Neural progenitor cell (in vitro differentiated cells): ENCODE data around the gene PPM1H. TPM values are rescaled to one million over a fixed set of nuclear protein-coding genes. Genes with fewer than 3 reads are reported as not detected.
A peak's percentile ranks its signal among the peaks of the same experiment; 100 is the strongest.

Experiments used
- DNase-seq: peaks from one replicate; pipeline ENCODE4 v3.0.0-alpha.2; 2016; ENCODE audit warnings: low spot score
- H2AFZ ChIP-seq: fragments of 200-600 bp; sonication (generic); replicated peaks from 2 replicates; pipeline ENCODE4 v1.6.1; 2016; ENCODE audit warnings: antibody characterized with exemption
- H3F3A ChIP-seq: fragments of 200-600 bp; sonication (generic); 2 replicates; pipeline ENCODE4 v1.6.1; 2016; ENCODE audit warnings: antibody characterized with exemption, low read depth
- H3K27ac ChIP-seq: fragments of 200-600 bp; sonication (generic); 2 replicates; pipeline ENCODE4 v1.5.1; 2016; ENCODE audit warnings: mild to moderate bottlenecking
- H3K27me3 ChIP-seq: fragments of 200-600 bp; sonication (generic); 2 replicates; pipeline ENCODE4 v1.6.1; 2016; ENCODE audit warnings: mild to moderate bottlenecking, moderate library complexity
- H3K36me3 ChIP-seq: fragments of 200-600 bp; sonication (generic); 2 replicates; pipeline ENCODE4 v1.5.1; 2016
- H3K4me1 ChIP-seq: fragments of 200-600 bp; sonication (generic); 2 replicates; pipeline ENCODE4 v1.6.1; 2016; ENCODE audit warnings: mixed run types
- H3K4me2 ChIP-seq: fragments of 200-600 bp; sonication (generic); 2 replicates; pipeline ENCODE4 v1.6.1; 2016
- H3K4me3 ChIP-seq: fragments of 200-600 bp; sonication (generic); 2 replicates; pipeline ENCODE4 v1.5.1; 2016
- H3K79me2 ChIP-seq: fragments of 200-600 bp; sonication (generic); 2 replicates; pipeline ENCODE4 v1.6.1; 2016; ENCODE audit warnings: low read depth
- H3K9ac ChIP-seq: fragments of 200-600 bp; sonication (generic); 2 replicates; pipeline ENCODE4 v1.6.1; 2016
- H3K9me3 ChIP-seq: fragments of 200-600 bp; sonication (generic); 2 replicates; pipeline ENCODE4 v1.5.1; 2016; ENCODE audit warnings: low read depth
- H4K20me1 ChIP-seq: fragments of 200-600 bp; sonication (generic); 2 replicates; pipeline ENCODE4 v1.6.1; 2016; ENCODE audit warnings: low read depth
- H3K27ac Mint-ChIP-seq: 3 replicates; pipeline ENCODE4 v1.8.0; 2021; ENCODE audit warnings: mixed read lengths
- H3K27me3 Mint-ChIP-seq: 2 replicates; pipeline ENCODE4 v1.8.0; 2022; ENCODE audit warnings: low read depth, mild to moderate bottlenecking, inconsistent platforms, moderate library complexity, mixed read lengths; ENCODE audit not compliant: insufficient read depth
- H3K36me3 Mint-ChIP-seq: 3 replicates; pipeline ENCODE4 v1.8.0; 2021; ENCODE audit warnings: mixed read lengths
- H3K4me1 Mint-ChIP-seq: 3 replicates; pipeline ENCODE4 v1.8.0; 2021; ENCODE audit warnings: mixed read lengths
- H3K4me3 Mint-ChIP-seq: 3 replicates; pipeline ENCODE4 v1.8.0; 2021; ENCODE audit warnings: mild to moderate bottlenecking, moderate library complexity, mixed read lengths
- H3K9me3 Mint-ChIP-seq: 3 replicates; pipeline ENCODE4 v1.8.0; 2020; ENCODE audit warnings: mixed read lengths
- CTCF ChIP-seq: fragments of 200-600 bp; sonication (generic); IDR thresholded peaks from 2 replicates; pipeline ENCODE4 v1.5.1; 2017; ENCODE audit warnings: antibody characterized with exemption, mild to moderate bottlenecking
- EZH2 ChIP-seq: fragments of 200-600 bp; sonication (generic); IDR thresholded peaks from 2 replicates; pipeline ENCODE4 v1.6.1; 2017; ENCODE audit warnings: antibody characterized with exemption, mild to moderate bottlenecking, moderate library complexity
- EZH2phosphoT487 ChIP-seq: fragments of 200-600 bp; sonication (generic); IDR thresholded peaks from 2 replicates; pipeline ENCODE4 v1.6.1; 2017; ENCODE audit warnings: antibody characterized with exemption
- total RNA-seq: library from RNA; depleted of rRNA; stranded (reverse); fragments of >200 nt; gene quantifications from 2 replicates; pipeline ENCODE4 v1.2.3, GENCODE V29; 2015; ENCODE audit warnings: low replicate concordance

Gene PPM1H
- total RNA-seq, 1 donor from 2014 or later = 4.6 TPM

GRCh38 chr12:62861586-62861985 is 73.4 kb downstream of the PPM1H start:
- no peaks in the 10 kb centered on the region for H3K79me2 ChIP-seq
- H3K27ac ChIP-seq = no peak overlapping the region
- DNase-seq = no peak
- H3K4me1 ChIP-seq = peaks cover 20% of the 10 kb centered on the region
- no peaks in the 10 kb centered on the region for H3K36me3 ChIP-seq
- H3F3A ChIP-seq = peaks cover 5% of the 10 kb centered on the region
- no peaks in the 10 kb centered on the region for H3K27me3 ChIP-seq
- H3K9me3 Mint-ChIP-seq = no peaks in the 10 kb centered on the region
- no peaks in the 10 kb centered on the region for H3K9me3 ChIP-seq
- H3K9ac ChIP-seq = no peak overlapping the region
- H3K4me2 ChIP-seq = no peak overlapping the region
- no peak overlapping the region for H3K4me3 Mint-ChIP-seq
- TF ChIP-seq CTCF (no peak), EZH2 (no peak), EZH2phosphoT487 (no peak)
- H2AFZ ChIP-seq = no peak overlapping the region
- H3K27me3 Mint-ChIP-seq = peaks cover 3% of the 10 kb centered on the region
- H4K20me1 ChIP-seq = no peaks in the 10 kb centered on the region
- no peaks in the 10 kb centered on the region for H3K36me3 Mint-ChIP-seq
- H3K4me1 Mint-ChIP-seq = peaks cover 59% of the 10 kb centered on the region
- no peak overlapping the region for H3K4me3 ChIP-seq
- H3K27ac Mint-ChIP-seq = no peak overlapping the region

- H3K36me3 ChIP-seq = no peaks in the 10 kb centered on the region
- Mint-ChIP-seq H3K4me1 (peaks cover 51% of the 10 kb centered on the region), H3K36me3 (no peaks in the 10 kb centered on the region), H3K27ac (no peak overlapping the region), H3K9me3 (no peaks in the 10 kb centered on the region), H3K27me3 (peaks cover 3% of the 10 kb centered on the region), H3K4me3 (no peak overlapping the region)
- H3F3A ChIP-seq = peaks cover 5% of the 10 kb centered on the region
- no peak for DNase-seq
- no peak overlapping the region for H3K4me3 ChIP-seq
- H3K9ac ChIP-seq = no peak overlapping the region
- no peak overlapping the region for H2AFZ ChIP-seq
- no peaks in the 10 kb centered on the region for H3K79me2 ChIP-seq
- H3K27me3 ChIP-seq = no peaks in the 10 kb centered on the region
- H3K4me2 ChIP-seq = no peak overlapping the region
- H4K20me1 ChIP-seq = no peaks in the 10 kb centered on the region
- peaks cover 20% of the 10 kb centered on the region for H3K4me1 ChIP-seq
- H3K9me3 ChIP-seq = no peaks in the 10 kb centered on the region
- no peak for TF ChIP-seq EZH2phosphoT487
- H3K27ac ChIP-seq = no peak overlapping the region
These were observed 74.2 kb downstream of the PPM1H start for GRCh38 chr12:62860501-62861411.

GRCh38 chr12:62860020-62860419 is 74.9 kb downstream of the PPM1H start:
- Histone ChIP-seq H3K9me3 (no peaks in the 10 kb centered on the region), H4K20me1 (no peaks in the 10 kb centered on the region), H3K4me1 (peaks cover 20% of the 10 kb centered on the region), H3K27me3 (no peaks in the 10 kb centered on the region), H3K27ac (no peak overlapping the region), H3K4me2 (peak overlapping the region; percentile 58), H3K79me2 (no peaks in the 10 kb centered on the region), H3F3A (peaks cover 5% of the 10 kb centered on the region), H3K36me3 (no peaks in the 10 kb centered on the region), H2AFZ (peak overlapping the region; percentile 66), H3K4me3 (peak overlapping the region; percentile 3), H3K9ac (no peak overlapping the region)
- peak overlapping the region; percentile 44 for H3K27ac Mint-ChIP-seq
- H3K9me3 Mint-ChIP-seq = no peaks in the 10 kb centered on the region
- H3K27me3 Mint-ChIP-seq = peaks cover under 1% of the 10 kb centered on the region
- no peak for DNase-seq
- no peak for TF ChIP-seq CTCF
- TF ChIP-seq EZH2 = no peak
- no peak for TF ChIP-seq EZH2phosphoT487
- H3K4me1 Mint-ChIP-seq = peaks cover 46% of the 10 kb centered on the region
- no peak overlapping the region for H3K4me3 Mint-ChIP-seq
- H3K36me3 Mint-ChIP-seq = no peaks in the 10 kb centered on the region

- no peaks in the 10 kb centered on the region for H3K36me3 ChIP-seq
- H3K4me1 ChIP-seq = peaks cover 20% of the 10 kb centered on the region
- Mint-ChIP-seq H3K36me3 (no peaks in the 10 kb centered on the region), H3K4me1 (peaks cover 41% of the 10 kb centered on the region), H3K27me3 (no peaks in the 10 kb centered on the region), H3K9me3 (no peaks in the 10 kb centered on the region), H3K27ac (peak overlapping the region; percentile 44), H3K4me3 (no peak overlapping the region)
- peak overlapping the region; percentile 66 for H2AFZ ChIP-seq
- no peak overlapping the region for H3K27ac ChIP-seq
- H3K27me3 ChIP-seq = no peaks in the 10 kb centered on the region
- H3K4me2 ChIP-seq = peak overlapping the region; percentile 58
- H3K4me3 ChIP-seq = peak overlapping the region; percentile 3
- peaks cover 5% of the 10 kb centered on the region for H3F3A ChIP-seq
- no peak overlapping the region for H3K9ac ChIP-seq
- no peaks in the 10 kb centered on the region for H3K79me2 ChIP-seq
- no peaks in the 10 kb centered on the region for H3K9me3 ChIP-seq
- TF ChIP-seq EZH2phosphoT487 = no peak
- TF ChIP-seq CTCF = no peak
- TF ChIP-seq EZH2 = no peak
- no peaks in the 10 kb centered on the region for H4K20me1 ChIP-seq
- DNase-seq = no peak
These were observed 75.6 kb downstream of the PPM1H start for GRCh38 chr12:62859321-62859737.
